ENCODE data around the gene SMARCAL1. TPM values are rescaled to one million over a fixed set of nuclear protein-coding genes. Genes with fewer than 3 reads are reported as not detected.

SMARCAL1 gene
- total and polyA plus RNA-seq, 2 experiments from 2014 or later: 10.3 to 17.2 TPM

- H3K4me3 ChIP-seq: no peak overlapping the region
- H3K9me3 Mint-ChIP-seq: no peaks in the 10 kb centered on the region
- peaks cover 3% of the 10 kb centered on the region; the same call in 2 of the 3 replicates for H3K36me3 Mint-ChIP-seq (ENCODE audit: low read depth)
Measured at GRCh38 chr2:216416571-216417307, 4.5 kb downstream of the SMARCAL1 start.

More at GRCh38 chr2:216416571-216417307, 4.5 kb downstream of the SMARCAL1 start:
- no peak for TF ChIP-seq NANOG (IDR thresholded peaks at IDR 0.05; ENCODE audit: borderline replicate concordance)
- no peak for TF ChIP-seq ETS1 (IDR thresholded peaks at IDR 0.05)
- no peak for TF ChIP-seq CTCF (conservative IDR thresholded peaks at IDR 0.05; ENCODE audit: low read depth in 2 of 2)
- no peak for TF ChIP-seq CREB1 (CRISPR knock-in tag; IDR thresholded peaks at IDR 0.05; ENCODE audit: low read depth)
- TF ChIP-seq REST (IDR thresholded peaks at IDR 0.05; ENCODE audit: unreplicated experiment): no peak
- no peak for TF ChIP-seq ZNF114 (CRISPR knock-in tag; IDR thresholded peaks at IDR 0.05)
- TF ChIP-seq STAT1 (IDR thresholded peaks at IDR 0.05; ENCODE audit: unreplicated experiment): no peak
- TF ChIP-seq EZH2phosphoT487 (IDR thresholded peaks at IDR 0.05; ENCODE audit: unreplicated experiment): no peak
- no peak for TF ChIP-seq EZH2 (IDR thresholded peaks at IDR 0.05; ENCODE audit: low read depth, unreplicated experiment)
- TF ChIP-seq JUNB (IDR thresholded peaks at IDR 0.05; ENCODE audit: unreplicated experiment): no peak
- TF ChIP-seq ZNF331 (CRISPR knock-in tag; IDR thresholded peaks at IDR 0.05; ENCODE audit: low read depth): no peak
- no peak for TF ChIP-seq POLR2AphosphoS5 (IDR thresholded peaks at IDR 0.05; ENCODE audit: low read depth)
- no peak for TF ChIP-seq ZNF462 (CRISPR knock-in tag; IDR thresholded peaks at IDR 0.05)
- Histone ChIP-seq H4K20me1 (replicated peaks; ENCODE audit: insufficient read depth) (no peaks in the 10 kb centered on the region), H3K36me3 (ENCODE audit: insufficient read depth) (no peaks in the 10 kb centered on the region; the same call in 1 of the 2 replicates), H3K9me2 (ENCODE audit: insufficient read depth) (no peaks in the 10 kb centered on the region), H3K79me2 (replicated peaks; ENCODE audit: insufficient read depth) (0 out of 2 replicates have a peak, but pooled peaks cover 3% of the 10 kb centered on the region), H3F3A (replicated peaks; ENCODE audit: low read depth) (no peaks in the 10 kb centered on the region), H3K4me2 (no peak overlapping the region), H3K4me1 (ENCODE audit: insufficient read depth) (peaks cover 7% of the 10 kb centered on the region; the same call in 1 of the 2 replicates), H3K27me3 (ENCODE audit: insufficient read depth) (no peaks in the 10 kb centered on the region), H2AFZ (no peak overlapping the region), H3K27ac (ENCODE audit: low read depth) (no peak overlapping the region)
- H3K4me3 Mint-ChIP-seq: no peak overlapping the region
- peaks cover 16% of the 10 kb centered on the region; the same call in 2 of the 3 replicates for H3K4me1 Mint-ChIP-seq
- DNase-seq (ENCODE audit: low spot score) (no peak), ATAC-seq (no peak)
- H3K27ac Mint-ChIP-seq: no peak overlapping the region
- H3K27me3 Mint-ChIP-seq (ENCODE audit: insufficient read depth, low read depth, poor library complexity): no peaks in the 10 kb centered on the region

All from GM23338 (cell line).